ENCODE results near the gene STXBP1. TPM values are rescaled to one million over a fixed set of nuclear protein-coding genes. Genes with fewer than 3 reads are reported as not detected.
A peak's percentile ranks its signal among the peaks of the same experiment; 100 is the strongest.

Gene STXBP1
- total and polyA plus RNA-seq, 9 of the 15 experiments (the other 6 are each of a cell fraction or from before 2014, with no cell fraction given): 4.6 to 35.1 (median 9.7) TPM

DNA sequence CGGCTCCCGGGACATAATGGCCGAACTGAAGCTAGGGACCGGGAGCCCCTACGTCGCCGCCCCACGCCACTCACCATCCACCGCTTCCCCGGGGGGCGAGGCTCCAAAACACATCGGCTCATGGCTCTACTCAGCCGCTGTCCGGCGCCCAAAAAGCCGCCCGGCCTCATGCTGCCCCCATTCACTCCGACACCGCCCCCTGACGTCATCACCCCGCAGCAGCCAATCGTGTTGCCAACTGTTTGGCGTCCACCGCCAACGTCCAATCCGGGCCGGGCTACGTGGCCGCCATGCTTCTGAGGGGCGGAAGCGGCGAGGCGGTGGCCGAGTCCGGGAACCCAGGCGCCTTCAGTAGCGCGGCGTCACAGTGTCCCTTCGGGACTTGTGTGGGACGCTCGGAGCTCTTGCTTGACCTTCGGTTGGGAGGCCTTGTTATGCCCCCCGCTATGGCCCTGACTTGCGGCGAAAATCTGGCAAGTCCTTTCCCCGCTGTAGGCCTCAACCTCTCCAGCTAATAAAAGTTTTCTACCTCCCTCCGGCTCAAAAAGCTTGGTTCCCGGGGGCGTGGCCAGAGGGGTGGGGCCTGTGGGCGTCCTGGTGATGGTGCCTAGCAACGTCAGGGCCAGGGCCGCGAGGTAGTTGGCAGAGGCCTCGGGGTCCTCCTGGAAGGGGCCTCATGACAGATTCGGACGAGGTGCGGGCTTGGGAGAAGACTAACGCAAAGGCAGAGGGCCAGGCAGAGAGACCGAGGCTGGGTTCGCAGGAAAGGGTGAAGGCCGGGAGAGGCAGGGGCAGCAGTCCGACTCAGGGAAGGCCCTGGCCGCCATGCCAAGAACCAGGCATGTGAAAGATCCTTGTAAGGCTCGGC is 103.6 kb downstream of the STXBP1 start, which contains the start of the genes PTRH1 and TTC16 (continued):
- TF ChIP-seq AFF4 (CRISPR knock-in tag; IDR thresholded peaks at IDR 0.05) (0 out of 2 replicates have a peak, but pooled peaks have one; percentile 66), HDAC3 (IDR thresholded peaks at IDR 0.05; ENCODE audit: borderline replicate concordance, partially characterized antibody) (no peak), FOXK2 (conservative IDR thresholded peaks at IDR 0.05 in 1 of 2, IDR thresholded peaks at IDR 0.05 in 1 of 2; ENCODE audit: low read depth in 2 of 2) (peak; percentile 70 to 75; a peak in 3 of 4 replicates), KHSRP (IDR thresholded peaks at IDR 0.05) (peak; percentile 79), FOXP4 (CRISPR knock-in tag; IDR thresholded peaks at IDR 0.05; ENCODE audit: borderline replicate concordance) (0 out of 2 replicates have a peak, but pooled peaks have one; percentile 32), ELF1 (tag; IDR thresholded peaks at IDR 0.05) (peak; percentile 99), TEAD2 (tag; IDR thresholded peaks at IDR 0.05) (no peak), CREB3L1 (IDR thresholded peaks at IDR 0.05; ENCODE audit: borderline replicate concordance, low read depth) (0 out of 2 replicates have a peak, but pooled peaks have one; percentile 44), SIN3A (IDR thresholded peaks at IDR 0.05; ENCODE audit: borderline replicate concordance in 2 of 2, control insufficient read depth in 1 of 2, low read depth in 2 of 2, low read length in 2 of 2) (peak; percentile 84 to 94; a peak in 3 of 4 replicates), NR2C1 (IDR thresholded peaks at IDR 0.05) (no peak), NR2C1 (tag; IDR thresholded peaks at IDR 0.05) (peak; percentile 49), FOXK1 (CRISPR knock-in tag; IDR thresholded peaks at IDR 0.05; ENCODE audit: borderline replicate concordance) (peak; percentile 26; the same call in 1 of the 2 replicates), BRD9 (IDR thresholded peaks at IDR 0.05; ENCODE audit: low read depth, partially characterized antibody) (no peak), LCOR (CRISPR knock-in tag; IDR thresholded peaks at IDR 0.05) (peak; percentile 77; the same call in 1 of the 2 replicates), TAF1 (IDR thresholded peaks at IDR 0.05; ENCODE audit: control insufficient read depth, extremely low read depth, insufficient read depth, low read length, severe bottlenecking) (peak; percentile 28)
- TF ChIP-seq, protein P1, sequence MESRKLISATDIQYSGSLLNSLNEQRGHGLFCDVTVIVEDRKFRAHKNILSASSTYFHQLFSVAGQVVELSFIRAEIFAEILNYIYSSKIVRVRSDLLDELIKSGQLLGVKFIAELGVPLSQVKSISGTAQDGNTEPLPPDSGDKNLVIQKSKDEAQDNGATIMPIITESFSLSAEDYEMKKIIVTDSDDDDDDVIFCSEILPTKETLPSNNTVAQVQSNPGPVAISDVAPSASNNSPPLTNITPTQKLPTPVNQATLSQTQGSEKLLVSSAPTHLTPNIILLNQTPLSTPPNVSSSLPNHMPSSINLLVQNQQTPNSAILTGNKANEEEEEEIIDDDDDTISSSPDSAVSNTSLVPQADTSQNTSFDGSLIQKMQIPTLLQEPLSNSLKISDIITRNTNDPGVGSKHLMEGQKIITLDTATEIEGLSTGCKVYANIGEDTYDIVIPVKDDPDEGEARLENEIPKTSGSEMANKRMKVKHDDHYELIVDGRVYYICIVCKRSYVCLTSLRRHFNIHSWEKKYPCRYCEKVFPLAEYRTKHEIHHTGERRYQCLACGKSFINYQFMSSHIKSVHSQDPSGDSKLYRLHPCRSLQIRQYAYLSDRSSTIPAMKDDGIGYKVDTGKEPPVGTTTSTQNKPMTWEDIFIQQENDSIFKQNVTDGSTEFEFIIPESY (CRISPR knock-in tag; IDR thresholded peaks at IDR 0.05): peak; percentile 20; the same call in 1 of the 2 replicates

Measured in K562 (cell line).